GM12865 (cell line): ENCODE data around the gene SOX10.

Experiments used
- DNase-seq: peaks from one replicate; pipeline ENCODE4 v3.0.0; 2010; ENCODE audit warnings: low read depth
- H3K4me3 ChIP-seq: 2 replicates; pipeline ENCODE4 v1.5.1; 2011; ENCODE audit warnings: mild to moderate bottlenecking, low read depth, low read length, control low read depth
- TF ChIP-seq, protein P1 (sequence below): IDR thresholded peaks from 2 replicates; pipeline ENCODE4 v1.5.1; 2011; ENCODE audit warnings: low read length, control low read depth, low read depth, inconsistent platforms; ENCODE audit not compliant: insufficient read depth; ENCODE audit errors: missing control alignments

SOX10 gene

GRCh38 chr22:37931893-37932389, 52.4 kb downstream of the SOX10 start:
- H3K4me3 ChIP-seq, result no peak overlapping the region
- DNase-seq, result no peak
- TF ChIP-seq, protein P1, sequence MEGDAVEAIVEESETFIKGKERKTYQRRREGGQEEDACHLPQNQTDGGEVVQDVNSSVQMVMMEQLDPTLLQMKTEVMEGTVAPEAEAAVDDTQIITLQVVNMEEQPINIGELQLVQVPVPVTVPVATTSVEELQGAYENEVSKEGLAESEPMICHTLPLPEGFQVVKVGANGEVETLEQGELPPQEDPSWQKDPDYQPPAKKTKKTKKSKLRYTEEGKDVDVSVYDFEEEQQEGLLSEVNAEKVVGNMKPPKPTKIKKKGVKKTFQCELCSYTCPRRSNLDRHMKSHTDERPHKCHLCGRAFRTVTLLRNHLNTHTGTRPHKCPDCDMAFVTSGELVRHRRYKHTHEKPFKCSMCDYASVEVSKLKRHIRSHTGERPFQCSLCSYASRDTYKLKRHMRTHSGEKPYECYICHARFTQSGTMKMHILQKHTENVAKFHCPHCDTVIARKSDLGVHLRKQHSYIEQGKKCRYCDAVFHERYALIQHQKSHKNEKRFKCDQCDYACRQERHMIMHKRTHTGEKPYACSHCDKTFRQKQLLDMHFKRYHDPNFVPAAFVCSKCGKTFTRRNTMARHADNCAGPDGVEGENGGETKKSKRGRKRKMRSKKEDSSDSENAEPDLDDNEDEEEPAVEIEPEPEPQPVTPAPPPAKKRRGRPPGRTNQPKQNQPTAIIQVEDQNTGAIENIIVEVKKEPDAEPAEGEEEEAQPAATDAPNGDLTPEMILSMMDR, result no peak

DNA sequence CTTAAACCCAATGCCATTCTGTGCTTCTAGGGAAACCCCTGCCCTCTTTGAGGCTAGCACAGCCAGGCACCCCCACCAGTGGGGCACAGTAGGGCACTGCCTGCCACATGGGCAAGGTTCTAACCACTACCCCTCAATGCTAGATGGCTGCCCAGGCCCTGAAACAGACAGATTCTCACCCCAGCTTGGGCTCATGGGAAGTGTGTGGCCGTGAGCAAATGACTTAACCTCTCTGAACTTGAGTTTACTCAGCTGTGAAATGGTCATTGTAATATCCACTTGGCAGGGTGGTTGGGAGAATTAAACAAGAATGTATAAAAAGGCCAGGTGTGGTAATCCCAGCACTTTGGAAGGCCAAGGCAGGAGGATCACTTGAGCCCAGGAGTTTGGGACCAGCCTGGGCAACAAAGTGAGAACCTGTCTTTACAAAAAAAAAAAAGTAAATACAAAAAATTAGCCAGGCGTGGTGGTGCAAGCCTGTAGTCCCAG, 53.4 kb downstream of the SOX10 start:
- no peak overlapping the region for H3K4me3 ChIP-seq
- DNase-seq, result no peak
- TF ChIP-seq, protein P1, result no peak

GRCh38 chr22:37930270-37930951, 53.9 kb downstream of the SOX10 start:
- TF ChIP-seq, protein P1, result peak; percentile 42
- peak; percentile 35 for DNase-seq
- no peak overlapping the region for H3K4me3 ChIP-seq

GRCh38 chr22:37929390-37929789, 55.0 kb downstream of the SOX10 start:
- TF ChIP-seq, protein P1, result no peak
- no peak for DNase-seq
- H3K4me3 ChIP-seq, result no peak overlapping the region

GRCh38 chr22:37927637-37927936, 56.8 kb downstream of the SOX10 start:
- TF ChIP-seq, protein P1, result no peak
- DNase-seq, result no peak
- H3K4me3 ChIP-seq, result no peak overlapping the region

DNA sequence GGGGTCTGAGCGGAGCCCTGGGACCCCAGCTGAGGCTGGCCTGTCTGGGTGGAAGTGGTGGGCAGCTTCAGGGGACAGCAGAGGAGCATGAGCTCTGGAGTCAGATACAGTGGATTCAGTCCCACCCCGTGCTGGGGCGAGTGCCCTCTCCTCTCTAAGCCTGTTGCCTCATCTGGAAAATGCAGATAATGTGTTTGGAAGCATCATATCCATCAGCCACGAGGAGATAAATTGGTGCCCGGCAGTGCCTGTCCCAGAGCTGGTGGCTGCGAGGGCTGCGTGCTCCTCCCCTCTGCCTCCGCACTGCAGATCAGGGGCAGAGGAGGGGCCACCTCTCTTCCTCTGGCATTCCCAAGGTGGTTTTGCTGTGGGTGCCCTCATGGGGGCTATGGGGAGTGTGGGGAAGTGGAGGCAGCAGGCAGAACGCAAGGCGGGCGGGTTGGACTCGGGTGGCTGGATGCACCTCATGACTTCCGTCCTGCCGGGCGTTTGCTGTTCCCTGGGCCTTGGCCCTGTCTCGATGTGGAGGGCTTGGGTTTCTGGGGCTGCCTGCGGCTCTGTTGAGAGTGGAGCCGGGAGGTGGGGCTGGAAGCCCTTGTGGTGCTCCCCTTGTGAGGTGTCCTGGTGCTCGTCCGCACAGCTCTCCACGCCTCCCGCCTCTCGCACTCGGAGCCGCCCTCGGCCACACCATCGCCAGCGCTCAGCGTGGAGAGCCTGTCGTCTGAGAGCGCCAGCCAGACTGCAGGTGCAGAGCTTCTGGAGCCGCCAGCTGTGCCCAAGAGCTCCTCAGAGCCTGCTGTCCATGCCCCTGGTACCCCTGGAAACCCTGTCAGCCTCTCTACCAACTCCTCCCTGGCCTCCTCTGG, 57.4 kb downstream of the SOX10 start:
- no peak for DNase-seq
- no peak overlapping the region for H3K4me3 ChIP-seq
- TF ChIP-seq, protein P1, result no peak
